ENCODE data around the gene HOXC11. TPM values are rescaled to one million over a fixed set of nuclear protein-coding genes. Genes with fewer than 3 reads are reported as not detected.

Gene HOXC11
- total RNA-seq, 2 experiments from 2014 or later, result not detected

DNA sequence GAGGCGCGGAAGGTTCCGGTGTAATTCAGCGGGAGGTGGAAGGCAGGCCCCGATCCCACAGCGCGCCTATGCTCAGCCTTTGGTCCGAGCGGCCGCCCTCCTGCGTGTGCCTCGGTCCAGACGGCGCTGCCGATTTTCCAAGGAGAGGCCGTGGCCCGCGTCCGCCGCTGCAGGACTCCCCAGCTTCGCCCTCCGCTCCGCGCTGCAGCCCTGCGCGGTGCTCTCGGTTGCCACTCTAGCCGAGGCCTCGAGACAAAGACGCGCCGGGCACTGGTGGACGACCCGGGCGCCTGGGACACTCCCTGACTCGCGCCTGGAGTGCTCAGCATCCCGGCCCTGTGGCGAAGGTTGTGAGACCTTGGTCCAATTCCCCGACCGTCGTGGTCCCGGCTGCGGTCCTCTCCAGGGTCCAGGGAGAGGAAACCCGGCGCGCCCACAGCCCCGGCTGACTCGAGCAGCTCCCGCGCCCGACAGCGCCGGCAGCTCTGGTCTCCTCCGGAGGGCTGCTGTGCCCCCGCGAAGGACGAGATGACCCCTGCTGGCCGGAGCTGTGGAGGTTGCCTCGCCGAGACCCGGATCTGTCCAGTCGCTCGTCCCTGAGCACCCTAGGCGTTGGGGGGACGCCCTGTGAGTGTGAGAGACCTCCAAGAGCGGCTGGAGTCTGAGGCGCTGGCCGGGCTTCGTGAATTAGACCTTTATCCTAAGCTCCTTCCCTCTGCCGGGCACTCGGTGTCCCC, 11.7 kb upstream of the HOXC11 start:
- no peak overlapping the region for H3K27ac Mint-ChIP-seq
- H3K9me3 Mint-ChIP-seq (ENCODE audit: low read depth), result no peaks in the 10 kb centered on the region
- DNase-seq, result no peak
- ChIA-PET POLR2A (no interaction called here), CTCF (interaction anchor here (0.6 to 1.1 kb wide), 3 partner anchors 15 to 253 kb away, joined by 3 to 4 read pairs (median 3); partner anchors contain the start of gene HOXC10)
- no peak overlapping the region for H3K4me3 Mint-ChIP-seq
- intact Hi-C loops (cut with DNase I, micrococcal nuclease), result loop anchor here in 1 of 2 experiments (5.0 kb wide), 1 partner anchor 34 kb away; no protein-coding TSS in a partner anchor
- H3K36me3 Mint-ChIP-seq (ENCODE audit: low read depth), result no peaks in the 10 kb centered on the region
- H3K27me3 Mint-ChIP-seq, result peaks cover 80% of the 10 kb centered on the region
- peaks cover 25% of the 10 kb centered on the region for H3K4me1 Mint-ChIP-seq
- ATAC-seq, result no peak

DNA sequence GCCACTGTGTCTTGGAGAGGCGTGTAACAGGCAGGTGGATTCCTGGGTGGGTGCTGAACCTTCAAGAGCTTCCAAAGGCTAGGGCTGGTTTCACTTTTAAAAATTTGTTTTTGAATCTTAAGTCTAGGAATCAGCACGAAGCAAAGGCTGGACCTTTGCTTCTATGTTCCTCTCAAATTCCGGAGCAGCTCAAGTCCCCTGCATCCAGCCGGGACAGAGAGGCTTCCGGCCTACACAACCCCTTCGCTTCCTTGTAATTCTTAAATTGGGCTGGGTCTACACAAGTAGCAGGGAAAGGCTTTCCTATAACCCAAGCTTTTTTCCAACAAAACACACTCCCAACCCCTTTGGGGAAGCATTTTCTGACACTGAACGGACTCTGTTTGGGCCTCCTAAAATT, 9.9 kb upstream of the HOXC11 start:
- Mint-ChIP-seq H3K9me3 (ENCODE audit: low read depth) (no peaks in the 10 kb centered on the region), H3K27ac (no peak overlapping the region), H3K36me3 (ENCODE audit: low read depth) (no peaks in the 10 kb centered on the region), H3K4me1 (peaks cover 29% of the 10 kb centered on the region), H3K27me3 (peaks cover 81% of the 10 kb centered on the region), H3K4me3 (no peak overlapping the region)
- no peak for ATAC-seq
- intact Hi-C loops (cut with DNase I, micrococcal nuclease), result loop anchor here in 1 of 2 experiments (5.0 kb wide), 1 partner anchor 36 kb away; no protein-coding TSS in a partner anchor
- no peak for DNase-seq
- CTCF ChIA-PET, result interaction anchor here (0.7 to 1.4 kb wide), 4 partner anchors 9 to 246 kb away, joined by 3 to 6 read pairs (median 3); no protein-coding TSS in a partner anchor
- POLR2A ChIA-PET, result no interaction called here

DNA sequence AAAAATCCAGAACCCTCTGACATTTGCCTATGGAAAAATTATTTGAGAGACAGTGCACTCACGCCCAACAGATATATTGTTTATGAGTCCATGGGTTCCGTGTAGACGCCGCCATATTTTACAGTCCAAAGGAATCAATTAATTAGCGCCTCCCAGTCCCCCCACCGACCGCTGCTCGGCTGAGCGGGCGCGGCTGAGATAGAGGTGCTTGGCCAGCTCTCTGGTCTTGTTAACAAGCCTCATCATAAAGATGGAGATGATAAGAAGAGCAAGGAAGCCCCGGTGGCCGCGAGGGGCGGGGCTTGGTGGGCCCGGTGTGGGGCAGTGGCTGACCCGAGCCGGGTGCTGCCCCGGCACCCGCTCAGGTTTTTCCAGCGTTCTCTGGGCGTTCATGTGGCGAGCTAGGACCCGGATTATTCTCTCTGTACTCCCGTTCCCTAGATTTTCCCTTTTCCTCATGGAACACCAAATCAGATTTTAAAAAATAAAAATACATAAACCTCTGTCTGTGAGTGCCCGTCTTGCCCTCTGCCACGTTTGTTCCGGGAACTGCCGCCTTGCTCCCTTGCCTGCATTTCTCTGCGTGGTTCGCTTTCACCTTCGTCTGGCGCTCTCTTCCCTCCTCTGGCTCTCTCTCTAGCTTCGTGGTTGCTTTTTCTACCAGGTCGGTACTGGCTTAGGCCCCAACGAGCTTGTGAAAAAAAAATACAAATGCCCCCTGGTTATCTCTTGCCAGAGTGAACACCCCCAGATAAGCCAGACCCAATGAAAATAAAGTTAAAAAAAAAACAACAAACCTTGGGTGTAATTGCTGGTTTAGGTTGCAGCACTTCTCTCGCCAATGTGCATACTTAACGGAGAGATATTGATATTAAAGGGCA, 9.3 kb upstream of the HOXC11 start:
- Mint-ChIP-seq H3K27me3 (peaks cover 81% of the 10 kb centered on the region), H3K9me3 (ENCODE audit: low read depth) (no peaks in the 10 kb centered on the region), H3K4me1 (peaks cover 29% of the 10 kb centered on the region), H3K36me3 (ENCODE audit: low read depth) (no peaks in the 10 kb centered on the region), H3K4me3 (no peak overlapping the region), H3K27ac (no peak overlapping the region)
- intact Hi-C loops (cut with DNase I, micrococcal nuclease), result loop anchor here in 1 of 2 experiments (2.0 to 5.0 kb wide), 2 partner anchors 13 to 36 kb away; no protein-coding TSS in a partner anchor
- ChIA-PET CTCF (interaction anchor here (0.7 to 1.4 kb wide), 5 partner anchors 9 to 246 kb away, joined by 3 to 6 read pairs (median 3); no protein-coding TSS in a partner anchor), POLR2A (no interaction called here)
- DNase-seq (no peak), ATAC-seq (no peak)

DNA sequence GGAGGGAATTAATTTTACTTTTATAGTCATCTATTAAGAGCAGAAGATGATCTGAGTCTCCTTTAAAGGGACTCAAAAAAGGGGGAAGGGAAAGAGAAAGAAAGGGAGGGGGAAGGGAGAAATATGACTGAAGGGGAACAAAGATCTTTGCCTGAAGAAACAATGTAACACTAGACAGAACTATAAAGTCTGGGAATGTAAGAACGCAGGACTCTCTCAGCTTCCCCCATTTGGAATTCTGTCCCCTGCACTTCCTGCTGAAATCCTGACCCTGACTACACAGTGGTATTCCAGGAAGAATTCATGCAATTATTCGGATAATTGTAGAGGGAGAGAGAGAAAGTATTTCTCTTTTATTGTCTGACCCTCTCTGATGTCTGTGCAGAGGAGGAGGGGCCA, 8.6 kb upstream of the HOXC11 start:
- intact Hi-C loops (cut with DNase I, micrococcal nuclease), result loop anchor here in 1 of 2 experiments (2.0 to 5.0 kb wide), 2 partner anchors 14 to 37 kb away; no protein-coding TSS in a partner anchor
- ATAC-seq, result no peak
- no peak overlapping the region for H3K4me3 Mint-ChIP-seq
- H3K36me3 Mint-ChIP-seq (ENCODE audit: low read depth), result no peaks in the 10 kb centered on the region
- H3K27ac Mint-ChIP-seq, result no peak overlapping the region
- H3K9me3 Mint-ChIP-seq (ENCODE audit: low read depth), result no peaks in the 10 kb centered on the region
- peaks cover 29% of the 10 kb centered on the region for H3K4me1 Mint-ChIP-seq
- CTCF ChIA-PET, result interaction anchor here (0.7 to 1.1 kb wide), 3 partner anchors 12 to 245 kb away, joined by 3 to 4 read pairs (median 3); no protein-coding TSS in a partner anchor
- DNase-seq, result no peak
- H3K27me3 Mint-ChIP-seq, result peaks cover 81% of the 10 kb centered on the region
- POLR2A ChIA-PET, result no interaction called here

DNA sequence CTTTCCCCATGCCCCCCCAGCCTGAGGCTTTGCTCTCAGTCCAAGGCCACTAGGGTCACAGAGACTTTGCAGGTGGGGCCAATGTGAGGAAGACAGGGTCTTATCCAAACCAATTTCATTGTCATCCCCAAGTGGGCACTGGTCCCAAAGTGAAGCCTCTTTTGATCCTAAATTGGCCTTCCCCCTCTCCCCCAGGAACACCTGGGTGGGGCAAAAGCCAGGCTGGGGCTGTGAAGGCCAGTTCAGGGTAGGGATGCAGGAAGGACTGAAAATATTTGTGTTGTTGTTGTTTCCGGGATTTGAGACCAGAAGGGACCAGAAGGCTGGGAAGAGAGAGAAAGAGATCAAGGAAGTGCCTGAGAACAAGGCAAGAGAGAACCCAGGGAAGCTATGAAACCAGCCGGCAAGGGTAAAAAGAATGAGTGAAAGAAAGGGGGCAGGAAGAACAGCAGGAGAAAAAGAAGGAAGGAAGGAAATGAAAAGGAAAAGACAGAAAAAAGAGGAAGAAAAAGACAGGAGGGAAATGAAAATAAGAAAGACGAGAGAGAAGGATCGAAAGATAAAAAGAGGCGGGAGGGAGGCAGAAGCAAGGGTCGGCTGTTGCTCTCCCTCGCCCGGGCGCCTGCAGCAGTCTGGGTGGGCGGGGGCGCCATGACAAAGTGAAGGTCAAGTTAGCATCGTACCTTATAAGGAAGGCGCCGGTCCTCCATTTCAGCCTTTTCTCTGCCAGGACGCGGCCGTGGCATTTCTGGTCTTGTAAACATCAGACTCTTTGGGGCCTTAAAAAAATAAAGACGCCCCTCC, 7.4 kb upstream of the HOXC11 start:
- no peak overlapping the region for H3K27ac Mint-ChIP-seq
- peaks cover 81% of the 10 kb centered on the region for H3K27me3 Mint-ChIP-seq
- POLR2A ChIA-PET, result no interaction called here
- CTCF ChIA-PET, result interaction anchor here (0.5 to 2.3 kb wide), 4 partner anchors 26 to 251 kb away, joined by 3 to 4 read pairs (median 3); no protein-coding TSS in a partner anchor
- H3K9me3 Mint-ChIP-seq (ENCODE audit: low read depth), result no peaks in the 10 kb centered on the region
- intact Hi-C loops (cut with DNase I, micrococcal nuclease), result loop anchor here in 1 of 2 experiments (2.0 kb wide), 1 partner anchor 15 kb away; no protein-coding TSS in a partner anchor
- DNase-seq, result peak; percentile 45
- ATAC-seq, result no peak
- peaks cover 27% of the 10 kb centered on the region for H3K4me1 Mint-ChIP-seq
- no peak overlapping the region for H3K4me3 Mint-ChIP-seq
- H3K36me3 Mint-ChIP-seq (ENCODE audit: low read depth), result no peaks in the 10 kb centered on the region

DNA sequence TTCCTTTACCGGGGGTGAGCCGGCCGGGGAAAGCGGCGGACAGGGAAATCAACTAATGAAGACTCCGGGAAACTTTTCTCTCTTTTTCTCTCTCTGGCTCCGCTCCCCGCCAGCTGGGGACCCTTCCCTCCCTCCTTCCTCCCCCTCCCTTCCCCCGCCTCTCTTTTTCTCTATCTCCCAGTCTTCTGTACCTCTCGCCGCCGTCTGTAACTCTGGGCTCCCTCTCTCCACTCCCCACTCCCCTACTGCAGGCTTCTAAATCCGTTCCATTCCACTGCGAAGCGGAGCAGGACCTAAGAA, 6.9 kb upstream of the HOXC11 start:
- Mint-ChIP-seq H3K4me1 (peaks cover 25% of the 10 kb centered on the region), H3K27ac (no peak overlapping the region), H3K27me3 (peaks cover 85% of the 10 kb centered on the region), H3K36me3 (ENCODE audit: low read depth) (no peaks in the 10 kb centered on the region), H3K4me3 (no peak overlapping the region), H3K9me3 (ENCODE audit: low read depth) (no peaks in the 10 kb centered on the region)
- ChIA-PET POLR2A (interaction anchor here (0.6 kb wide), 1 partner anchor 62 kb away, joined by 3 read pairs; no protein-coding TSS in a partner anchor), CTCF (interaction anchor here (0.8 to 2.3 kb wide), 3 partner anchors 16 to 26 kb away, joined by 3 to 4 read pairs (median 3); no protein-coding TSS in a partner anchor)
- intact Hi-C loops (cut with DNase I, micrococcal nuclease), result no loop called here
- ATAC-seq (no peak), DNase-seq (no peak)

DNA sequence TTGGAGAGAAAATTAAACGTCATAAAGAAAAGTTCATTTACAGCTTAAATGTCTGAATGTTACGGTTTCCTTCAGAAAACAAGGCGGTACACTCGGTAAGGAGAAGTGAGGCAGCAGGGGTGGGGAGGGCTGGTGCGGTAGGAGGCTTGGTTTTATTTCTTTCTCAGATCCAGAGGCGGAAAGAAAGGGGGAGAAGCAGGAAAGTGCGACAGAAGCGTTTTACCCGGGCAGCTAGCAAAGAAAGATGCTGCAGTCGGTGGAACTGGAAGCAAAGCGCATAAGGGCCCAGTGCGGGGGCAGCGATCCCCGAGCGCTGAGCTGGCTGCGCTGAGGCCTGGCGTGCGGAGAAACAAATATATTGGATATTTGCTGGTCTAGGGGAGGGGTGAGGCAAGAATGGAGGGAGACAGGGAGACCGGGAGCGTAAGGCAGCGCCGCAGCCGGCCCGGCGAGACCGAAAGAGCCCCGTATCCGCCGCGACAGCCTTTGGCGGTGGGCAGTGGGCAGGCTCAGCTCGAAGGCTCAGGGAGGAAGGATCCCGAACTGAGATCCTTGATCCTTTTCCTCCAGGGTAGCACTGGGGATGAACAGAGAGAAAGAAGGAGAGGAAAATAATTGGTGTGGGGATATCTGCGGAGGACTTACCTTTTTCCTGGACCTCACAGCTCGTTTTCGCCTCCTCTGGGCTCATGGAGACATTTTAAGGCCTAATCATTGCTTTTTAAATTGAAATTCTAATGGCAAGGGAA, 6.4 kb upstream of the HOXC11 start:
- ChIA-PET POLR2A (interaction anchor here (0.6 kb wide), 1 partner anchor 61 kb away, joined by 3 read pairs; no protein-coding TSS in a partner anchor), CTCF (interaction anchor here (0.6 to 2.3 kb wide), 4 partner anchors 15 to 25 kb away, joined by 3 to 4 read pairs (median 3); partner anchors contain the start of gene HOXC10)
- H3K4me3 Mint-ChIP-seq, result no peak overlapping the region

DNA sequence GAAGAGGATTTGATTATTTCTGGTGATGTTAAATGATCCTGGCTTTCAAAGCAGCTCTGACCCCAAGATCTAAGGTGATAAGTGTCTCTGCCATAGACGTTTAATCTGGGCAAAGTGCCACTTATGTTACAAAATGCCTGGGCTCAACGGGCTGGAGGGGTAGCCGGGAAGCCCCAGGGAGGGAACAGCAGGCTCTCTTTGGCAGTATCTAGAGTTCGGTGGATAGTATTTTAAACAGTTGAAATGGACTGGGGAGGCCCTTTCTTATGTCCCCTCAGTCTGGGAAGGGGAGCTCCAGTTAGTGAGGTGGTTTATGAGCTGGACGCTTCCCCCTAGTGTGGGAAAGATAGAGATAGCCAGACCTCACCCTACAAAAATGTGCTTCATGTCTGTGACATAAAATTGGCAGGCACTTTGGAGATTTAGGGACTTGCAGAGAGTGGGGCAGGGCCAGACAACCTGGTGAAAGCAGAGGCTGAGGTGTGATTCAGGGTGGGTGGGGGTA, 5.5 kb upstream of the HOXC11 start:
- POLR2A ChIA-PET, result no interaction called here
- Mint-ChIP-seq H3K4me1 (peaks cover 25% of the 10 kb centered on the region), H3K36me3 (ENCODE audit: low read depth) (no peaks in the 10 kb centered on the region)

More for the DNA sequence above, 6.4 kb upstream of the HOXC11 start:
- ATAC-seq, result no peak
- intact Hi-C loops (cut with DNase I, micrococcal nuclease), result no loop called here
- H3K27me3 Mint-ChIP-seq, result peaks cover 90% of the 10 kb centered on the region
- no peaks in the 10 kb centered on the region for H3K9me3 Mint-ChIP-seq (ENCODE audit: low read depth)
- no peaks in the 10 kb centered on the region for H3K36me3 Mint-ChIP-seq (ENCODE audit: low read depth)
- no peak for DNase-seq
- H3K27ac Mint-ChIP-seq, result no peak overlapping the region
- peaks cover 25% of the 10 kb centered on the region for H3K4me1 Mint-ChIP-seq

DNA sequence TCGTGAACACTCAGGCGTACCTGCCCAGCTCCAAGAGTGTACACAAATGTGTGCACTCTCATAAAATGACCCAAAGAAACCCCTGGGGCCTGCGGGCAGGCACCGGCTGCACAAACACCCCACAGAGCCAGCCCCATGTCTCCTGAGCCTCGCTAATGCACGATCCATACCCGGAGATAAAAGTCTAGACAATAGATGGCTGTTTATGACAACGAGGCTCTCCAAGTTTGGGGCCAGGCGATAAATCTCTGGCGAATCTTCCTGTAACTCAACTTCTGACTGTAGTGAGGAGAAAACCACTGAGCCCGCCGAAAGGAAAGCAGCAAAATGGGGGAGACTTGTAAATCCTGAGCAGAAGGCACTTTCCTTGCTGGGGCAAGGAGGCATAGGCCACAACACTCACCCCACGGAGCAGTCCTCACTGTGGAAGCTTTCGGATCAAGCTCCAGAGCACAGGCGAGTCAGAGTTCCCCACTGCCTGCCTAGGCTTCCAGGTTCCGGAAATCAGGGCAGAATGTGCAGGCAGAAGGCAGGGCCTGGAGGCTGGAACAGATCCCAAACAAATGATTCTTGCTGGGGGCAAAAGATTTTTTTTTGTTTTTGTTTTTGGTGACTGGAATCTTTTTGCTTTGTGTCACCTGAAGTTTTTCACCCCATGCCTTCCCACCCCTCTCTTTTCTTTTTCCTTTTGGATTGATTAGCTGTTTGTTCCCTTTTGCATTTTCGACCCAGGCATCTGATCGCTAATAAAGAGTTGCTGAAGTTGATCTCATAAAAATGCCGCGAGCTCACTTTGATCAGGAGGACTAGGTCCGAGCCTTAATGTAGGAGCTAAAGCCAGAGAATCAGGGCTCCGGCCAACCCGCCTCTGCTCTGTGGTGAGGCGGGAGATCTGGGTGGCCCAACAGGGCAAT, 4.5 kb upstream of the HOXC11 start:
- Mint-ChIP-seq H3K36me3 (ENCODE audit: low read depth) (no peaks in the 10 kb centered on the region), H3K4me1 (peaks cover 31% of the 10 kb centered on the region), H3K27me3 (peaks cover 94% of the 10 kb centered on the region), H3K4me3 (no peak overlapping the region), H3K27ac (no peak overlapping the region), H3K9me3 (ENCODE audit: low read depth) (no peaks in the 10 kb centered on the region)
- ChIA-PET POLR2A (no interaction called here), CTCF (interaction anchor here (0.6 to 1.1 kb wide), 4 partner anchors 34 to 375 kb away, joined by 3 to 6 read pairs (median 4); no protein-coding TSS in a partner anchor)
- ATAC-seq, result no peak
- DNase-seq, result no peak
- intact Hi-C loops (cut with DNase I, micrococcal nuclease), result no loop called here

More for the DNA sequence above, 5.5 kb upstream of the HOXC11 start:
- H3K27me3 Mint-ChIP-seq, result peaks cover 94% of the 10 kb centered on the region
- intact Hi-C loops (cut with DNase I, micrococcal nuclease), result no loop called here
- DNase-seq, result no peak
- no peaks in the 10 kb centered on the region for H3K9me3 Mint-ChIP-seq (ENCODE audit: low read depth)
- ATAC-seq, result no peak
- no peak overlapping the region for H3K4me3 Mint-ChIP-seq
- CTCF ChIA-PET, result interaction anchor here (1.1 to 2.3 kb wide), 2 partner anchors 24 to 35 kb away, joined by 3 to 4 read pairs; no protein-coding TSS in a partner anchor
- H3K27ac Mint-ChIP-seq, result no peak overlapping the region

All from activated CD4-positive, alpha-beta T cell treated with anti-CD3 and anti-CD28 coated beads for 36 hours (primary cell).